HG02798 (cell line): Measurements from ENCODE around the gene IGSF22.

Experiments
- ATAC-seq: cut with Tn5 transposase; IDR thresholded peaks from one replicate; pipeline ENCODE4 v1.9.1; 2021; ENCODE audit warnings: mild to moderate bottlenecking; ENCODE audit not compliant: unreplicated experiment, poor library complexity

IGSF22 gene

DNA sequence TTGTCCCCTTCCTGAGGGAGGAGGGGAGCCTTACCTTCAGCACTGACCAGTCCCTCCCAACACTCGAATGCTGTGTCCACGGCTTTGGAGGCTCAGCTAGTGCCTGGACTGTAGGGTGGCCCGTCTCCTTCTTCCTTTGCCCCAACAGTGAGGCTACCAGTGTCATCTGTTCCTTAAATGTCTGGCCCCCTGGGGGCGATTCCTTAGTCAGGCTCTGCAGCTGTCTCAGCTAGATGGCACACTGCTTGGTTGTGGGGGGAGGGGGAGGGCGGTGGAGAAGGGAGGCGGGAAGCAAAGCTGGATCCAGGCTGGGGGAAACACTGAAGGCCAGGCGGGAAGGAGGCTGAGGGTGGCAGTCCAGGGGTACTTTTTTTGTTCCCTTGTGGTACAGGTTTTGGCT is at the start of gene IGSF22:
Gene IGSF22 (minus strand): TSS at position 149 of the 400 bp plus-strand sequence. CDS start 1,952 bp downstream, outside the sequence.
- no peak for ATAC-seq

DNA sequence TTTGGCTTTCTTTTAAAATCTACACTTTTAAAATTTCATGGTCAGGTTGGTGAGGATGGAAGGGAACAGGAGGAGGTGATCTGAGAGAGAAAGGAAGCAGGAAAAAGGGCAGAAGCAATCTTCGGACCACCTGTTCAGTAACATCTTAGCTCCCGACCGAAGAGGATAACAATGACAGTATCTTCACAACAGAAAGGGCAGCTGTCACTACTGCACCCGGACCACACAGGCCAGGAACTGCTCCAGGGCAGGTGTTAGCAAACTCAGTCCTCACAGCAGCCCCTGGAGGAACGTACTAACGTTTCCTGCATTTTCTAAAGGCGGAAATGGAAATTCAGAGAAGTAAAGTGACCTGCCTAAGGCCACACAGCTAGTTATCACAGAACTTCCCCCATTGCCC is 48.8 kb upstream of the IGSF22 start:
- ATAC-seq, result no peak

DNA sequence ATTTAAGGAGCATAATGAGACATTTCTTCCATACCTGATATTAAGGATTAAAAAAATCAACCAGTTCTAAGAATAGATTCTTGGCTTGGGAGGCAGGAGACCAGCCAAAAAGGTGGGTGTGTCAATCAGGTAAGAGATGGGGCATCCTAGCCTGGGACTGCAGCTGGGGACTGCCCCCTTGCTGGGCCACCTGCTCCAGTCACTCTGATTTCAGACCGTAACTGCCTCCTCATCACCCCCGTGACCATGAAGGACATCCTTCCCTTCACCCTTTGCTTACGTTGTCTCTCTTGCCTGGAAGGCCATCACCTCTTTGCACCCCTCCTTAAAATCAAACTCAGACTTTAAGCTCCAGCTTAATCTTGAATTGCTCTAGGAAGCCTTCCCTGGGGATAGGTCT is 47.7 kb upstream of the IGSF22 start:
- ATAC-seq, result no peak

DNA sequence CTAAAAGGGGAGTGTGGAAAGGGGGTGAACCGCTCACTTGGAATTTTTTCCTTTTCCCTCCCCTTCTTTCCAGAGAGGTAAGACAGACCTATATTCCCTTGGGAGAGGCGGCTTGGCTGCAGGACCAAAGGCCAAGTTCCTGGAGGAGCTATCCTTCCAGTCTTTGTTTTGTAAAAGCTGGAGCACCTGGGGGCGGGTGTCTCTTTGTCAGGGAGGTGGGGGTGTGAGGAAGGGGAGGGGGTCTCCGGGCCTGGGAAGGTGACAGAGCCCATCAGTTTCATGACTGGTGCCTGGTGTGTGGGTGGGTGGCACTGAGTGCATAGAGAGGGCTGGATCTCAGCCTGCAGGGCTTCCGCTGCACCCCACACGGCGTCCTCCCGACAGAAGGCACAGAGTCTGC is 47.1 kb upstream of the IGSF22 start:
- ATAC-seq, result no peak

DNA sequence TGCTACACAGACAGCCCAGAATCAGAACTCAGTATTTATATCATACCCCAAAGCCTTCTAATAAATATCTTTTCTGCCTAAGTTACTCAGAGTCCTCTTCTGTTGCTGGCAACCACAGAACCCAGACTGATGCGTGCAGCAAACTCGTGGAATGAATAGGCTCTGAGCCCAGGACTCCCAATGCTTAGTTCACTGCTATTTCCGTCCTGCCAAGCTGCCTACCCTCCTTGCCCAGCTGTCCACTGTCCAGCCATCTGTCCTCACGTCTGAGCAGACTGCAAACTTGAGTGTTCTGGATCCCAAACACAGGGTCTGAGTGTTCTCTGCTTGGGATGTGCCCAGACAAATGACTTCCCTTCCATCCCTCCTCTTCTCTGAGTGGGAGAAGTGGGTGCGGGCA is 46.2 kb upstream of the IGSF22 start:
- ATAC-seq, result no peak

DNA sequence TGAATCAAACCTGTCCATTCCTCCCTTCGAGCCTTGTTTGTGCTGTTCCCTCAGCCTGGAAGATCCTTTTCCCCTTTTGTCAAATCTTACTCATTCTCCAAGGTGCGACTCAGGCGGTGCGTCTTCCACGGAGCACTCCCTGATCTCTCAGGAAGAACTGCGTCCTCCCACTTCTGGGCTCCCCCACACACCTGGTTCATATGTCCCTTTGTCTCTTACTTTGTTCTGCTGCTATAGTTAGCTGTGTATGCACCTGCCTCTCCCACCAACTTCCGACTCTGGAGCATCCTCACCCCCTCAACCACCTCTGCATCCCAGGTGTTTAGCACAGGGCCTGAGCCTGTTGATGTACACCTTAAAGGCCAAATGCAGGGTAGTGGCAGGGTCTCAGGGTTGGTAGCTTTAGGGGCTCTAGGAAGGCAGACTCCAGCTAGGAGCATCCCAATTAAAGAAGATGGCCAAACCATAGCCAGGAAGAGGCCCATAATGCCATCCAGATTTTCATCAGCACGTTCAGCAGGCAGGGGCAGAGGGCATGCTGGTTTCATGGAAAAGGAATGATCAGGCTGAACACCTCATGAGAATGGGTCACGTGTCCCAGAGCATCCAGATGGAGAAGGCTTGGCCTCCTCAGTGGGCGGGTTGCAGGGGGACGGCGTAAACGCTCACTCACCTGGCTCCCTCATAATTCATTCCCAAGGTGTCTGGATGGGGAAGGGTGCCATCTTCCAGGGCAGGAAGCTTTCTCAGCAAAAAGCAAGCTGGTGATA is 45.5 kb upstream of the IGSF22 start:
- no peak for ATAC-seq

DNA sequence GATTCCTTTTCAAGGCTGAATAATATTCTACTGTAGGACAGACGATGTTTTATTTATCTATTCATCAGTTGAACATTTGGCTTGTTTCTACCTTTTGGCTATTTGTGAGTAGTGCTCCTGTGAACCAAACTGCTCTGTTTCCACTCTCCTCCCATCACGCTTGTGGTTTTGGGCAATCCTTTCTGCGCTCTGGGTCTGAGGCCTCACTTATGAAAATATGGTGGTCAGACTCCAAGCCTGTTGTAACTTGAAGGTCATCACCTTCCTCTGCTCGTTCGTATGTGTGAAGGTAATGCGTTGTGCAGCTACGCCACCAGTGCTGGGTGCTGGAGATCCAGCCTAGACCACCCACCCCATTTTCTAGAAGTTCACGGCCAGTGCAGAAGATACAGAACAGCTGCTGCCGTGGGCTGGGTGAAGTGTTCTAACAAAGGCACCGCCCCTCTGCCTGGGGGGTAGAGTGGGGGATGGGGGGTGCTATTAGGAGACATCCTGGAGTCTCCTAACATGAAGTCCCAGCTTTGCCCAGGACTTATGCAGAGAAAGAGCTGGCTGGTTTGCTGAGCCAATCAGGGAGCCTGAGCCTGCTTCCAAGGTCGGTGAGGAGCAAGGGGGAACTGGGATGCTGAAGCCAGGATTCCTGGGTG is 44.6 kb upstream of the IGSF22 start:
- ATAC-seq, result peak; percentile 34

DNA sequence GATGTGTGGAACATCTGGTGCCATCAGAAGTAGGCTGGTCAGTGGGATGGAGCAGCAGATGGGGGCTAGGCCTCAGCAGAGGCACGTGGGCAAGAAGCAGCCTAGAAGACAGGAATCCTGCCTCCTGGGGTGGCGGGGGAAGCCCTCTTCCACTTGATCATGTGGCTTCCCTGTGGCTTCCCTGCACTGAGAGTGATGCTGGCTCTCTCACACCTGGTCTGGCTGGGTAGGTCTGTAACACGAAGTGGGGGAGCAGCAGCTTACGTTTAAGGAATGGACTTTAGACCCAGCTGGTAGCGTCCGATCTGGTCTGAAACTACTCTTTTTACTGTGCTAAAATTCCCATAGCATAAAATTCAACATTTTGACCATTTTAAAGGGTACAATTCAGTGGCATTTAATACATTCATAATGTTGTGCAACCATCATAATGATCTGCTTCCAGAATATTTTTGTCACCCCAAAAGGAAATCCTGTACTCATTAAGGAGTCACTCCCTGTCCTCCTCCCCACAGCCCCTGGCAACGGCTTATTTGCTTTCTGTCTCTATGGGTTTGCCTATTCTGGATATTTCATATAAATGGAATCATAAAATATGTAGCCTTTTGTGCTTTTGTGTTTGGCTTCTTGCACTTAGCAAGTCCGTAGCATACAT is 43.9 kb upstream of the IGSF22 start:
- peak; percentile 62 for ATAC-seq

DNA sequence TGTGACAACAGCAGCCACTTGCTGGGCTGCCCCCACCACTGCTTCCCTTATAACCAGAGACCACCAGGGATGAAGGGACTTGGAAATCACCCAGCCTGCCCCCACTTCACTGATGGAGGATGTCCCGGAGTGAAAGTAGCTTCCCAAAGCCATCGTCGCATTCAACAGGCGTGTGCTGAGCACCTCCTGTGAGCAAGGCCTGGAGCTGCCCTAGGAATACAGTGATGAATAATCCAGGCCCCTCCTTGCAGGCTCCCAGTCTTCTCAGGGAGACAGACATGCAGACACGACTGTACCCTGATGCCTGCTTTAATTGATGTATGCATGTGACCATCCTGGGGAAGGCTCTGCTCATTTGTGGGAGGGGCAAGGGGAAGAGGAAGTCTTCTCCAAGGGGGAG is 43.0 kb upstream of the IGSF22 start:
- ATAC-seq, result no peak

DNA sequence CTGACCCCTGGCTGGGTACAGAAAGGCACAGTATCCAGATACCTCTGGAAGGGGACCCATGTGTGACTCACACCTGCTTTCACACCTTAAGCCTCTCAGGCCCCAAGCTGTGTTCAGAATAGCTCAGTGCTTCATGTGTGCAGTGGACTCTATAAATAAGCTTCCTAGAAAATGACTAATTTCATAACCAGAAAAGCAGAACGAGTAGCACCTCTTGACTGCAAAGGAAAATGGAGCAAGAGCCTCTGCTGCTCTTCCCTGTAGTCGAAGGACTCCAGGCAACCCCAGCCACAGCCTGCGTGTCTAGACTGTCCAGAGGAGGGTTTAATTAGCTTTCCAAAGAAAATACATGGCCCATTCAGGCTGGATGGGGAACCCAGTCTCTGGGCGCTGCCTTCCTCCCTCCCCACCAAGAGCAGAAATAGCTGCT is 42.5 kb upstream of the IGSF22 start:
- ATAC-seq, result peak; percentile 83

DNA sequence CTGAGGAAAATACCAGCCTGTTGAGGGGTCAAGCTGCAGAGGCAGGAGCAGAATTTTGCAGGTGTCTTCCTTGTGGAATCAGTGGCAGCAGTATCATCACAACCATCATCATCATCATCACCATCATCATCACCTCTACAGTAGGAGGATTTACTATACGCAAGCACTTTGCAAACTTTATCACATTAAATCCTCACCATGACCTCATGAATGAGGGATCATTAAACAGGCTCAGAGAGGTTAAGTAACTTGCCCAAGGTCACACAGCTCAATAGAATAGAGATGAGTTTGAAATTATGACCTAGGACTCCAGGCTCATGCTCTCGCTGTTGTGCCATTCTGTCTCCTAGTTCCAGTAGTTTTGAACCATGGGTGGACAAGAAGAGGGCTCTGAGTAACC is 40.0 kb upstream of the IGSF22 start:
- no peak for ATAC-seq

DNA sequence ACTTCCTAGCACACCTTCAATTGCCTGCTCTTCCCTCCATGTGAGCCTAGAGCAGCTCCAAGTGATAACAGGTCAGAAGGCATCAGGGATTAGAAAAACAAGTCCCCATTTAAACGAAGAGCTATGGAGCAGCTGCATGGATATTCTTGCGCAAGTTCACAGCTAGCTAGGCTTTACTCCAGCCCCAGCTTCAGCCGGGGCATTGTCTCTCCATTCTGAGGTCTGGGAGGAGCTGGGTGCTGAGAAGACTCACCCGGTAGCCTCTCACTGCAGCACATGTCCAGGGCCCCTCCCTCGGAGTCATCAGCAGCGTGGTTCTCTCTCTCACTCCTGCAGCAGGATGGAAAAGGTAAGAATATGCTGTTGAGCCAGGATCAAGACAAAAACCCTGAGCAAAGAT is 39.6 kb upstream of the IGSF22 start:
- ATAC-seq, result no peak

DNA sequence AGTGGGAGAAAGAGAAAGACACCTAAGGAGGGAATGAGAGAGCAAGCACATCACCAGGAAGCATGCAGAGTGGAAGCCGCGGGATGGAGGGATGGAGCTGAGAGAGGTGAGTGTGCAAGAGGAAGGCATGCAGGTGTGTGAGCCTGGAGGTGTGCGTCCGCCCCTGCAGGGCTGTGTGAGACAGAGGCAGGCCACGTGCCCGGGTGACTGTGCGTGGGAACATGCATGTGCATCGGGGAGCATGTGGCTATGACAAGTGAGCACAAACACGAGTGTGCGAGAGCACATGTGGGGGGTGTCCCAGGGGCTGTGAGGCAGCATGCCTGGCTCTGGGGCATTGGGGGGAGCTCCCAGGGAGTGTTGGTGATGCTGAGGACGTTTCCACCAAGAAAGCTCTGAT is 35.8 kb upstream of the IGSF22 start:
- ATAC-seq, result no peak

DNA sequence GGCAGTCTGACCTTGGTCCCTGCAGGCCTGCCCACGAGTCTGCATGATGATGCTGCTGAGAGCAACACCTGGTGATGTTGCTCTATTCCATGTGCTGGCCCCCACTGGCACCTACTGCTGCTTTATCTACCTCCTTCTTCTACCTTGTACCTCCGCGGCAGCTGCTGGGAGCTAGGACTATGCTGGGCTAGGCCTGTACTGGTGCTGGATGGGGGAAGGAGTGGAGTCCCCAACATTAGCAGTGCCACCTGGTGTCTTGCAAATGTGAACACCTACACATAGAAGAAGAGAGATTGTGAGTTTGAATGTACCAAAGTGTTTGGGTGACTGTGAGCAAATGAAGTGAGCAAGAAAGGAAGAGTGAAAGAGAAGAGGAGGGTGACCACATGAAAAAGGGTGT is 35.2 kb upstream of the IGSF22 start:
- no peak for ATAC-seq

DNA sequence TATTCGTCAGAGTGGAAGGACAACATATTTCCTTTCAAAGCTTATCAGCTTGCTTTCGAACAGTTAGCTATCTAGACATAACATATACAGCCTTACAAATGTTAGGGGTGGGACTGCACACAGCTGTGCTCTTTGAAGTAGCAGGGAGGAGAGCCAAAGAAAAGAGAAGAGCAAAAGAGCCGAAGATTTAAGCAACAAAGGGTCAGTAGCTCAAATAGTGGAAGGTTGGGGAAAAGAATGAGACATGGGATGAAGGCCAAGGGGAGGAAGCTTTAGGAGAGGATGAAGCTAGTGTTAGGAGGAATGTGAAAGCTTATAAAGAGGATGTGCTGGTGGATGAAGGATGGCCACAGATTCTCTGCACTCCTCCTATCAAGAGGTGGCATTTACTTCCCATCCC is 31.8 kb upstream of the IGSF22 start:
- no peak for ATAC-seq

DNA sequence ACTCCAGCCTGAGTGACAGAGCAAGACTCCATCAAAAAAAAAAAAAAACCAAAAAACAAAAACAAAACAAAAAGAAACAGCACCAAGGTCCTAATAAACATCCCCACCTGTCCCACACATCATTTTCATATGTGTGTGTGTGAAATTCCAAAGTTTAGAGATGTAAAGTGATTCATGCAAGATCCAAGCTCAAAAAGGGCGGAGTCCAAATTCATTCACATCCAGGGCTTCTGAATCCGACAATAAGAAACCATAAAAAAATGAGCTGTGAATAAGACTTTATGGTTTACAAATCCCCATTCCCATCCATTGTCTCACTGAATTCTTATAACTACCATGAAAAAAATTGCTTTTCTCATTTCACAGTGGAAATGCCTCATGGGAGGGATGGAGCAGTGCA is 30.9 kb upstream of the IGSF22 start:
- no peak for ATAC-seq

DNA sequence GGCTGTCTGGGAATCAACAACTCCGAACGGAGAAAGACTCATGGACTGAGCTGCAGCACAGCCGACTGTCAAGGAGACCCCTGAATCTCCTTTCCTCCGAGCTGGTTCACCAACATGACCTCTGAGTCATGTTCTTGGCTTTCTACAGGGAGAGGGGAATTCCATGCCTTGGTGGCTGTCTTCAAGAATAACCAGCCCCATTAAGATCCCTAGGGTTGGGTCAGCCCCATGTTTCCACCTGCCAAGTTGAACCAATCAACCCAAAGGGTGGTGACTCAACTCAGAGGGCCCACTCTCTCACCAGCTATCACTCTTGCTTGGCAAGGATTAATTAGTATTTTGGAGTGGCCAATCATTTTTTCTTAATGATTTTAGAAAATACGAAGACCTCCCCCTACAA is 28.3 kb upstream of the IGSF22 start:
- ATAC-seq, result no peak

DNA sequence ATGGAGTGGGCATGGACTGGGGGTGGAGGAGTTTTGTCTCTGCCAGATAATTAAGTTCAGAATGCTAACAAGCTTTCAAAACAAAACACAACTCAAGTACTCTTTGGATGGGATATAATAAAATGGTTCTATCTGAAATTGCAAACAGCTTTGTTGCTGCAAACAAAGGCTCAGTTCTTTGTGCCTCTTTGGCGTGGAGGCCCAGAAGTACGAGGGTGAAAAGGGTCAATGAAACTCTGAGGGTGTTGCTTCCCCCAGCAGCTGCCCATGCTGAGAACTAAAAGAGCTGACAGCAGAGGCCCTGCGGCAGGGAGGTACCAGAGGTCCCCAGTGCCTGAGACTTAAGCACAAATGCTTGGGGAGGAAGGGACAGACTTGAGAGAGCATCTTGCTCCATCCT is 26.5 kb upstream of the IGSF22 start:
- ATAC-seq, result no peak

DNA sequence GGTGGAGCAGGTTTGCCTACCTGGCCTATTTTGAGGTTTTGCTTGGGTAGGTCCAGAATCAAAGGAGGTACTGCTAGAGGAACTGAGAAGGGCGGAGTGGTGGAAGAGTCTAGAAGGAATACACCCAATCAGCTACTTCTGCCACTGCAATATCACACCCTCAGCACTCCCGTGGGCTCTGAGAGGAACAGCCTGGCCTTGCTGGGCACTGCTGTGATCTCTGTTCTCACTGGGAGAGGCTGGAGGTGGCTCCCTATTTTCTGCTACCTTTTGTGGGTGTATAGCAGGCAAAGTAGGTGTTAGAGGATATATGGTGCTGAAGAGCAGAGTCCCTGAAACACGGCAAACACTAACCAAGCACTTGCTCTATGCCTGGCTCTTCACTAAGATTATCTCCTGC is 25.0 kb upstream of the IGSF22 start:
- ATAC-seq, result no peak

DNA sequence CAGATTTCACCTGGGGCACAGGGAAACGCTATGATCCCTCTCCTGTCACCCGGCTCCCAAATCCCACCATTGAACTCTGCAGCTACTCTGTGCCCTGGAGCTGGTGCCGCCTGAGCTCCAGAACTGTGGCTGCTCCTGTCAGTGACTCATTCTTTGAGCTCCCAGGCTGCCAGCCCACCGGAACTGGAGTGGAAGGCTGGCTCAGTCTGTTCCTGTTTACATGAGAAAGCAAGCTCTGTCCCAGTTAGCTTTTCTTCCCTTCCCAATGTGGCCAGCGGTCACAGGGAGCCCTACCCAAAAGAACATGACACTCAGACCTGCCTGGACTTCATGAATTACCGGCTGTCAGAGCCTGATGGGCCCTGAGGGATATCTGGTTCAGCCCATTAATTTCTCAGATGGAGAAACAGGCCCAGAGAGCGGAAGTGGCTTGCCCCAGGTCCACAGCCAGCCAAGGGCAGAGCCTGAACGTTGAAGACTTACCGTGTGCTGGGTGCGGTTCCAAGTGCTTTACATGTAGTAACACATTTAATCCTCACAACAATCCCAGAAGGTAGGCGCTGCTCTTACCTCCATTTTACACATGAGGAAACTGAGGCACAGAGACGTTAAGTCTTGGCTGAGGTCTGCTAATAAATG is 23.8 kb upstream of the IGSF22 start:
- ATAC-seq, result no peak

DNA sequence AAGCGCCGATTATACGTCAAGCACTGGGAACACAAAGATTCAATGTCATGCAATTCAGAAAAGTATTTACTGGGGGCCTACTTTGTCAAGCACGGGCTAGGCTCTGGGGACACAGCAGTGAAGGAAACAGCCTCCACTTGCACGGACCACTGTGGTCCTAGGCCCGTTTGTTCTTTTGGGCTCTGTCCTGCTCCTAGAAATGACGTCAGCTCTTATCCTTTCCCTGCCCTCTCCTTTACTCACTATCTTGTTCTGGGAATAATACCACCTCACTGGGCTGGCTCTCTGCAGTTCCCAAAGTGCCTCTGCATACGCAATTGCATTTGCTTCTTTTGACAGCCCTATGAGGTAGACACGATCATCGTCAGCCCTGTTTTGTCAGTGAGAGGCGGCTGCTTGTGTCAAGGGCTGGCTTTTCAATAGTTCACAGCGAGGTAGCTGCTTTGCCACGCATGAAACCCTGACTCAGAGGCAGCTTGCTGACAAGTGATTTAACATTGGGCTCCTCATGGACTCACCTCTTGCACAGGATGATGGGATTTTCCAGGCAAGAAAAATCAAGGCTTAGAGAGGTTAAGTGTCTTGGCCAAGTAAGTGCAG is 22.9 kb upstream of the IGSF22 start:
- no peak for ATAC-seq
